ENCODE data around the gene USP6. TPM values are rescaled to one million over a fixed set of nuclear protein-coding genes. Genes with fewer than 3 reads are reported as not detected.
"Not testable (repeated sequence)": the region's sequence is repeated elsewhere in the genome, so short reads cannot be mapped to it uniquely, and the experiment has no call there.

Gene USP6
- polyA plus RNA-seq, 1 donor = 0.54 TPM

DNA sequence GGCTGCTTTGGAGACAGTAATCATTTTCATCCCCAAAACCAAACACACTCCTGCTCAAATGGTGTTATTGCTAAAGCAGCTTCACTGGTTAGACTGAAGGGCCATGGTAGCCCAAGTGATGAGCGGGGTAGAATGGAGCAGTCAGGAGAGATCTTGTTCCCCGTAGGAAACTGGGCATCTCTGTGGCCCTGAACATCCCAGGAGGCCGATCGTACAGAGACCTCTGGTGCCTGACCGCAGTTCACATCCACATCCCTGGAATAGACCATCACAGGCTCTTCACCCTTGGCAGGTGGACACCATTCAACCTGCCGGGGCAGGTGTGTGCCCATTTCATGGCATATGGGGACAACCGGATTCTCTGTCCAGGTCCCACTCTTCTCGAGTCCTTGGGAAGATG is 13.9 kb downstream of the USP6 start:
- not testable (repeated sequence) for H3K27me3 ChIP-seq (ENCODE audit: control insufficient read depth, insufficient read depth, low read length); H3K4me1 ChIP-seq (ENCODE audit: control insufficient read depth, insufficient read depth, low read length); H3K27ac ChIP-seq (ENCODE audit: low read length); H3K9me3 ChIP-seq (ENCODE audit: control insufficient read depth, low read depth, low read length); H3K4me3 ChIP-seq (ENCODE audit: low read length); H3K36me3 ChIP-seq (ENCODE audit: control insufficient read depth, insufficient read depth, low read length); DNase-seq
- WGBS (ENCODE audit: insufficient coverage, low lambda C conversion rate) = no CpG with 5 or more reads among the region's 8 CpGs

- not testable (repeated sequence) for DNase-seq; H3K4me3 ChIP-seq (ENCODE audit: low read length); H3K9me3 ChIP-seq (ENCODE audit: control insufficient read depth, low read depth, low read length); H3K4me1 ChIP-seq (ENCODE audit: control insufficient read depth, insufficient read depth, low read length); H3K36me3 ChIP-seq (ENCODE audit: control insufficient read depth, insufficient read depth, low read length); H3K27ac ChIP-seq (ENCODE audit: low read length); H3K27me3 ChIP-seq (ENCODE audit: control insufficient read depth, insufficient read depth, low read length)
- WGBS (ENCODE audit: insufficient coverage, low lambda C conversion rate) = no CpG with 5 or more reads among the region's 10 CpGs
Observed at GRCh38 chr17:5130261-5130660, 14.4 kb downstream of the USP6 start.

DNA sequence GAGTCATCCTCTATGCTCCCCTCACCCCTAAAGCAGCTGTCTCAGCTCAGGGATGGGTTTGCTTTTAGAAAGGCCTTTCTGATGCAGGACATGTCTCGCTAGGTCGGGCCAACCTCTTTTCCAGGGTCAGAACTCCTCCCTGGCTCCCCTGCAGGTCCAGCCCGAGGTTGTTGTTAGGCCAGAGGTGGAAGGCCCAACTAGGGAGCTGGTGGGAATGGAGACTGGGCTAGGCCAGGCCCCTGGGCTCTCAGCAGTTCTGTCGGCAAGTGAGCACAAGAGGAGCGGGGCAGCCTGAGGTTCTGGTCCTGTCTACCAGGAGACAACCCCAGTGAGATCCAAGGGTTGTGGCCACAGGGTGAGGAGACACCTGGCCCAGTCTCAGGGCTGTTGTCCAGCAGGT is 14.9 kb downstream of the USP6 start:
- not testable (repeated sequence) for H3K27ac ChIP-seq (ENCODE audit: low read length); H3K36me3 ChIP-seq (ENCODE audit: control insufficient read depth, insufficient read depth, low read length); DNase-seq; H3K9me3 ChIP-seq (ENCODE audit: control insufficient read depth, low read depth, low read length); H3K27me3 ChIP-seq (ENCODE audit: control insufficient read depth, insufficient read depth, low read length); H3K4me3 ChIP-seq (ENCODE audit: low read length); H3K4me1 ChIP-seq (ENCODE audit: control insufficient read depth, insufficient read depth, low read length)
- WGBS (ENCODE audit: insufficient coverage, low lambda C conversion rate) = no CpG with 5 or more reads among the region's 5 CpGs

- WGBS (ENCODE audit: insufficient coverage, low lambda C conversion rate) = no CpG with 5 or more reads among the region's 7 CpGs
- DNase-seq = no peak
- H3K4me1 ChIP-seq (ENCODE audit: control insufficient read depth, insufficient read depth, low read length) = no peaks in the 10 kb centered on the region
- no peaks in the 10 kb centered on the region for H3K27me3 ChIP-seq (ENCODE audit: control insufficient read depth, insufficient read depth, low read length)
- no peaks in the 10 kb centered on the region for H3K36me3 ChIP-seq (ENCODE audit: control insufficient read depth, insufficient read depth, low read length)
- no peak overlapping the region for H3K27ac ChIP-seq (ENCODE audit: low read length)
- H3K4me3 ChIP-seq (ENCODE audit: low read length) = no peak overlapping the region
- no peaks in the 10 kb centered on the region for H3K9me3 ChIP-seq (ENCODE audit: control insufficient read depth, low read depth, low read length)
Observed at GRCh38 chr17:5131146-5131715, 15.4 kb downstream of the USP6 start.

DNA sequence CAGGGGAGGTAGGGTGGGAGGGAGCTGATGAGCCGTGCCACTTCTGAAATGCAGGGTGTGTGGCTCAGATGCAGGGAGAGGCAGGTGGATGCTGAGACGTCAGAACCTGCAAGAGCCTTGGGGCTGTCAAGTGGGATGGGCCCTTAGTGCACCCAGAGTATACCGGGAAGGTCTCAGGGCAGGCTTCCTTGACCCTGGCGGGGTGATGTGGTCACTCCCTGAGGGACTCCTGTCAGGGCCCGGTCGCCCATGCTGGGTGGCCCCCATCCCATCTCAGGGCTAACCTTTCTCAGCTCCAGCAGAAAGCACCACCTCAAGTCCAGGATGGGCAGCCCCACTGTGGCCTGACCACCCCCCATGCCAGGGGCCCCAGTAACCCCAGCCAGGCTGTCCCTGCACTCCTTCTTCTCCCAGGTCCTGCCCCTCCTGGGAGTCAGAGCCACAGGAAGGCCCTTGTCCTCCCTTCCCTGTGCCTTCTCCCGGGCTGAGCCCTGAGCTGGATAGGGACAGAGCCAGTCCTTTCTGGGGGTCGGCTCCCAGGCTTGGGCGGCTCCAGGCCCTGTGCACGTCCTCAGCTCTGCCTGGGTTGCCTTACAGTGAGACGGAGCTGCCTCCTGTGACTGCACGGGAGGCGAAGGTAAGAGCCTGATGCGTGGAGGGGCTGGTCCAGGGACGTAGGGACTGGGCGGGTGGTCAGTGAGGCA is 16.1 kb downstream of the USP6 start:
- no CpG with 5 or more reads among the region's 16 CpGs for WGBS (ENCODE audit: insufficient coverage, low lambda C conversion rate)
- not testable (repeated sequence) for H3K27ac ChIP-seq (ENCODE audit: low read length); DNase-seq

DNA sequence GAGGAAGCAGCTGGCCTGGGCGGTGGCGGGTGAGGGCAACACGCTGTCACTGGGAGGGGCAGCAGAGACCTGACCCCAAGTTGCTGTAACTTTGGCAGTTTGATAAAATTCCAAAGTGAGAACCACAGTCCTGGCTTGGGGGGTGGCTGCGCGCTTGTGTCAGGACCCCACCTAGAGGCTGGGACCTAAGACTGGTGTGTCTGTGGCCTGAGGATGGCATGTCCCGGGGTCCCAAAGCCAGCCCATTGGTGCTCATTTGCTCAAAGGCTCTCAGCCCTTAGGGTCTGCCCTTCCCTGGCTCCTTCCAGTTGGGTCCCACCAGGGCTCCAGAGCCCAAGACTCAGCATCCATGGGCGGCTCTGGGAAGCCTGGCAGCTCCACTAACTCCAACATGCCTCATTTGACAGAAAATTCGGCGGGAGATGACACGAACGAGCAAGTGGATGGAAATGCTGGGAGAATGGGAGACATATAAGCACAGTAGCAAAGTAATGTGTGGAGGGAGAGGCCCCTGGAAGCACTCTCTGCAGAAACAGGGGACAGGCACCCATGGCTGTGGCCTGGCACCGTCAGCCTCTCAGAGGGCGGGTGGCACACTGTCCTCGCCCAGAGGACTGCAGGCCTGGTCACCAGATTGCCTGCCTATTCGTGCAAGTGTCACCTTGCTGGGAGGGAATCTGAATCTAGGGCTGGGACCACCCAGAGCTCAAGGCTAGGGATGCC is 16.8 kb downstream of the USP6 start:
- not testable (repeated sequence) for H3K27me3 ChIP-seq (ENCODE audit: control insufficient read depth, insufficient read depth, low read length); H3K36me3 ChIP-seq (ENCODE audit: control insufficient read depth, insufficient read depth, low read length); H3K4me3 ChIP-seq (ENCODE audit: low read length); H3K9me3 ChIP-seq (ENCODE audit: control insufficient read depth, low read depth, low read length); H3K27ac ChIP-seq (ENCODE audit: low read length); H3K4me1 ChIP-seq (ENCODE audit: control insufficient read depth, insufficient read depth, low read length); DNase-seq
- WGBS (ENCODE audit: insufficient coverage, low lambda C conversion rate) = 90% methylated on average over 2 of the region's 15 CpGs

More for the DNA sequence above, 16.1 kb downstream of the USP6 start:
- H3K4me3 ChIP-seq (ENCODE audit: low read length); H3K4me1 ChIP-seq (ENCODE audit: control insufficient read depth, insufficient read depth, low read length); H3K27me3 ChIP-seq (ENCODE audit: control insufficient read depth, insufficient read depth, low read length); H3K36me3 ChIP-seq (ENCODE audit: control insufficient read depth, insufficient read depth, low read length); H3K9me3 ChIP-seq (ENCODE audit: control insufficient read depth, low read depth, low read length): not testable (repeated sequence)

GRCh38 chr17:5133311-5133710 is 17.5 kb downstream of the USP6 start:
- no peak for DNase-seq
- Histone ChIP-seq H3K36me3 (ENCODE audit: control insufficient read depth, insufficient read depth, low read length) (no peaks in the 10 kb centered on the region), H3K27me3 (ENCODE audit: control insufficient read depth, insufficient read depth, low read length) (no peaks in the 10 kb centered on the region), H3K9me3 (ENCODE audit: control insufficient read depth, low read depth, low read length) (no peaks in the 10 kb centered on the region), H3K4me1 (ENCODE audit: control insufficient read depth, insufficient read depth, low read length) (no peaks in the 10 kb centered on the region), H3K27ac (ENCODE audit: low read length) (no peak overlapping the region), H3K4me3 (ENCODE audit: low read length) (no peak overlapping the region)
- WGBS (ENCODE audit: insufficient coverage, low lambda C conversion rate) = no CpG with 5 or more reads among the region's 8 CpGs

DNA sequence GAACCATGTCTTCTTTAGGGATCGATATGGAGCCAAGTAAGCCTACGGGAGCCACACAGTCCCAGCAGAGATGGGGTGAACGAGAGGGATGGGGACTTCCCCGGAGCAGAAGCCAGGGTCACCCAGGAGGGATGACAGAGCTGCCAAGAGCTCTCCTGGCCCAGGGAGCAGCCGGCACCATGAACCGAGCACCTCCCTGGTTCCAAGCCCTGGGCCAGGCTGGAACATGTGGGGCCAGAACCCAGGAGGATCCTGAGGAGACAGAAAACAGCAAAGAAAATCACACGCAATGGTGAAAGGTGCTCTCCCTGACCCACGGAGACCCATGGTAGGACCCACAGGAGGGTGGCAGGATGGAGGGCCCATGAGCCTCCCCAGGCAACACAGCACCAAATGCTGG is 18.1 kb downstream of the USP6 start:
- H3K4me3 ChIP-seq (ENCODE audit: low read length); DNase-seq; H3K36me3 ChIP-seq (ENCODE audit: control insufficient read depth, insufficient read depth, low read length); H3K27me3 ChIP-seq (ENCODE audit: control insufficient read depth, insufficient read depth, low read length); H3K27ac ChIP-seq (ENCODE audit: low read length); H3K9me3 ChIP-seq (ENCODE audit: control insufficient read depth, low read depth, low read length); H3K4me1 ChIP-seq (ENCODE audit: control insufficient read depth, insufficient read depth, low read length): not testable (repeated sequence)
- no CpG with 5 or more reads among the region's 8 CpGs for WGBS (ENCODE audit: insufficient coverage, low lambda C conversion rate)

GRCh38 chr17:5134571-5134970 is 18.7 kb downstream of the USP6 start:
- DNase-seq; H3K4me3 ChIP-seq (ENCODE audit: low read length); H3K27ac ChIP-seq (ENCODE audit: low read length); H3K9me3 ChIP-seq (ENCODE audit: control insufficient read depth, low read depth, low read length); H3K36me3 ChIP-seq (ENCODE audit: control insufficient read depth, insufficient read depth, low read length); H3K4me1 ChIP-seq (ENCODE audit: control insufficient read depth, insufficient read depth, low read length); H3K27me3 ChIP-seq (ENCODE audit: control insufficient read depth, insufficient read depth, low read length): not testable (repeated sequence)
- WGBS (ENCODE audit: insufficient coverage, low lambda C conversion rate) = no CpG with 5 or more reads among the region's 11 CpGs

GRCh38 chr17:5135131-5135712 is 19.4 kb downstream of the USP6 start:
- not testable (repeated sequence) for H3K27ac ChIP-seq (ENCODE audit: low read length); H3K36me3 ChIP-seq (ENCODE audit: control insufficient read depth, insufficient read depth, low read length); H3K4me3 ChIP-seq (ENCODE audit: low read length); H3K9me3 ChIP-seq (ENCODE audit: control insufficient read depth, low read depth, low read length); H3K4me1 ChIP-seq (ENCODE audit: control insufficient read depth, insufficient read depth, low read length); DNase-seq; H3K27me3 ChIP-seq (ENCODE audit: control insufficient read depth, insufficient read depth, low read length)
- WGBS (ENCODE audit: insufficient coverage, low lambda C conversion rate) = no CpG with 5 or more reads among the region's 8 CpGs

All from large intestine (tissue), 3 donors.